GM21381 (cell line): ENCODE data around the gene BNIP3.
"Not testable (repeated sequence)": the region's sequence is repeated elsewhere in the genome, so short reads cannot be mapped to it uniquely, and the experiment has no call there.

ENCODE experiments used
- ATAC-seq: cut with Tn5 transposase; IDR thresholded peaks from one replicate; pipeline ENCODE4 v1.9.1; 2021; ENCODE audit warnings: mild to moderate bottlenecking, moderate library complexity; ENCODE audit not compliant: unreplicated experiment

The BNIP3 gene

GRCh38 chr10:131930586-131931330 lies 51.0 kb downstream of the BNIP3 start:
- ATAC-seq, result no peak

- ATAC-seq, result no peak
Measured at GRCh38 chr10:131930150-131930549, 51.6 kb downstream of the BNIP3 start.

GRCh38 chr10:131929122-131929845 lies 52.4 kb downstream of the BNIP3 start:
- ATAC-seq, result no peak

GRCh38 chr10:131928248-131929095 lies 53.3 kb downstream of the BNIP3 start:
- peak; percentile 79 for ATAC-seq

- no peak for ATAC-seq
Measured at GRCh38 chr10:131926743-131927595, 54.8 kb downstream of the BNIP3 start.

GRCh38 chr10:131926253-131926652 lies 55.5 kb downstream of the BNIP3 start:
- ATAC-seq, result no peak

GRCh38 chr10:131925716-131926115 lies 56.0 kb downstream of the BNIP3 start:
- no peak for ATAC-seq

GRCh38 chr10:131925011-131925649 lies 56.6 kb downstream of the BNIP3 start:
- no peak for ATAC-seq

- no peak for ATAC-seq
Measured at GRCh38 chr10:131923038-131923756, 58.5 kb downstream of the BNIP3 start.

- ATAC-seq, result no peak
Measured at GRCh38 chr10:131921184-131921583, 60.5 kb downstream of the BNIP3 start.

- no peak for ATAC-seq
Measured at GRCh38 chr10:131920693-131921092, 61.0 kb downstream of the BNIP3 start.

- ATAC-seq, result no peak
Measured at GRCh38 chr10:131920151-131920550, 61.6 kb downstream of the BNIP3 start.

GRCh38 chr10:131919461-131919860 lies 62.3 kb downstream of the BNIP3 start:
- not testable (repeated sequence) for ATAC-seq
